HepG2 (cell line): ENCODE results near the gene PRPSAP1. TPM values are rescaled to one million over a fixed set of nuclear protein-coding genes. Genes with fewer than 3 reads are reported as not detected.

Source experiments
- ARID5B ChIP-seq: IDR thresholded peaks from 2 replicates; pipeline ENCODE4 v1.4.0; 2020; ENCODE audit warnings: mild to moderate bottlenecking, missing genetic modification reagents
- HDAC6 ChIP-seq: fragments of 200-600 bp; sonication (generic); IDR thresholded peaks from 2 replicates; pipeline ENCODE4 v1.7.0; 2017; ENCODE audit warnings: mild to moderate bottlenecking, antibody characterized with exemption, low read length, low read depth
- MIXL1 ChIP-seq: IDR thresholded peaks from 2 replicates; pipeline ENCODE4 v1.6.1; 2016
- NBN ChIP-seq: fragments of 450-650 bp; conservative IDR thresholded peaks from 2 replicates; pipeline ENCODE4 v1.6.1; 2017
- PPARG ChIP-seq: conservative IDR thresholded peaks from 2 replicates; pipeline ENCODE4 v1.6.1; 2016; ENCODE audit warnings: missing biosample characterization, missing genetic modification reagents
- RAD21 ChIP-seq: fragments of 450-650 bp; formaldehyde crosslinking; IDR thresholded peaks from 2 replicates; pipeline ENCODE4 v1.5.0; 2020; ENCODE audit warnings: mild to moderate bottlenecking
- SAFB2 ChIP-seq: sonication (generic); formaldehyde crosslinking; IDR thresholded peaks from 2 replicates; pipeline ENCODE4 v1.5.1; 2020; ENCODE audit warnings: missing genetic modification reagents, low read depth, mild to moderate bottlenecking, borderline replicate concordance
- SETDB1 ChIP-seq: sonication (generic); formaldehyde crosslinking; IDR thresholded peaks from 2 replicates; pipeline ENCODE4 v1.5.1; 2020; ENCODE audit warnings: missing genetic modification reagents, mild to moderate bottlenecking, borderline replicate concordance
- ZBTB26 ChIP-seq: IDR thresholded peaks from 2 replicates; pipeline ENCODE4 v1.6.1; 2016; ENCODE audit warnings: missing compliant biosample characterization, missing genetic modification reagents, borderline replicate concordance
- ZKSCAN1 ChIP-seq: fragments of 150-350 bp; IDR thresholded peaks from 2 replicates; pipeline ENCODE4 v1.6.1; 2014; ENCODE audit warnings: low read length
- ZNF160 ChIP-seq: sonication (generic); formaldehyde crosslinking; IDR thresholded peaks from 2 replicates; pipeline ENCODE4 v1.8.0; 2022; ENCODE audit warnings: mild to moderate bottlenecking, inconsistent platforms, missing genetic modification reagents
- ZNF230 ChIP-seq: sonication (generic); formaldehyde crosslinking; IDR thresholded peaks from 2 replicates; pipeline ENCODE4 v1.4.0; 2020; ENCODE audit warnings: mild to moderate bottlenecking, missing genetic modification reagents
- ZNF24 ChIP-seq: fragments of 450-650 bp; IDR thresholded peaks from 2 replicates; pipeline ENCODE4 v1.6.1; 2017; ENCODE audit warnings: antibody characterized with exemption, mild to moderate bottlenecking
- ZNF33B ChIP-seq: sonication (generic); formaldehyde crosslinking; IDR thresholded peaks from 2 replicates; pipeline ENCODE4 v1.5.1; 2020; ENCODE audit warnings: mild to moderate bottlenecking, missing genetic modification reagents
- ZNF841 ChIP-seq: sonication (generic); formaldehyde crosslinking; IDR thresholded peaks from 2 replicates; pipeline ENCODE4 v1.8.1; 2023; ENCODE audit warnings: missing genetic modification reagents, borderline replicate concordance
- polyA plus RNA-seq, 8 experiments: library from polyadenylated mRNA; depleted of rRNA in 3 of 8; stranded (reverse) in 7 of 8; unstranded in 1 of 8; fragments of >200 nt; fragmentation: Illumina TruSeq in 4 of 8; extraction: Trizol in 4 of 8; gene quantifications; 2 replicates each; pipeline versions ENCODE4 v1.2.1 to v1.2.3, GENCODE V29; 2011 to 2016; ENCODE audit warnings: low read depth in 4 of 8, missing spikeins in 1 of 8, mixed read lengths in 1 of 8; ENCODE audit not compliant: insufficient read depth in 1 of 8
- total RNA-seq, 5 experiments: library from RNA; depleted of rRNA; stranded (reverse); fragments of >200 nt; fragmentation: Illumina TruSeq; extraction: Trizol; gene quantifications; 2 replicates each; pipeline ENCODE4 v1.2.3, GENCODE V29; 2016; ENCODE audit warnings: low read depth in 1 of 5
- TF ChIP-seq, protein P1 (sequence below): sonication (generic); formaldehyde crosslinking; IDR thresholded peaks from 2 replicates; pipeline ENCODE4 v1.5.0; 2020; ENCODE audit warnings: missing genetic modification reagents, mild to moderate bottlenecking, borderline replicate concordance
- TF ChIP-seq, protein P2 (sequence below): sonication (generic); formaldehyde crosslinking; IDR thresholded peaks from 2 replicates; pipeline ENCODE4 v1.8.0; 2022; ENCODE audit warnings: mild to moderate bottlenecking, missing genetic modification reagents, moderate library complexity
- TF ChIP-seq, protein P3 (sequence below): IDR thresholded peaks from 2 replicates; pipeline ENCODE4 v1.6.1; 2018; ENCODE audit warnings: missing genetic modification reagents, mild to moderate bottlenecking, missing compliant biosample characterization
- TF ChIP-seq, protein P4 (sequence below): sonication (generic); formaldehyde crosslinking; IDR thresholded peaks from 2 replicates; pipeline ENCODE4 v1.8.1; 2023; ENCODE audit warnings: mild to moderate bottlenecking, inconsistent platforms, moderate library complexity, missing genetic modification reagents, borderline replicate concordance

The PRPSAP1 gene
- total and polyA plus RNA-seq, 2 of the 13 experiments (the other 11 are each of a cell fraction or from before 2014, with no cell fraction given): 91.1 to 314 TPM

DNA sequence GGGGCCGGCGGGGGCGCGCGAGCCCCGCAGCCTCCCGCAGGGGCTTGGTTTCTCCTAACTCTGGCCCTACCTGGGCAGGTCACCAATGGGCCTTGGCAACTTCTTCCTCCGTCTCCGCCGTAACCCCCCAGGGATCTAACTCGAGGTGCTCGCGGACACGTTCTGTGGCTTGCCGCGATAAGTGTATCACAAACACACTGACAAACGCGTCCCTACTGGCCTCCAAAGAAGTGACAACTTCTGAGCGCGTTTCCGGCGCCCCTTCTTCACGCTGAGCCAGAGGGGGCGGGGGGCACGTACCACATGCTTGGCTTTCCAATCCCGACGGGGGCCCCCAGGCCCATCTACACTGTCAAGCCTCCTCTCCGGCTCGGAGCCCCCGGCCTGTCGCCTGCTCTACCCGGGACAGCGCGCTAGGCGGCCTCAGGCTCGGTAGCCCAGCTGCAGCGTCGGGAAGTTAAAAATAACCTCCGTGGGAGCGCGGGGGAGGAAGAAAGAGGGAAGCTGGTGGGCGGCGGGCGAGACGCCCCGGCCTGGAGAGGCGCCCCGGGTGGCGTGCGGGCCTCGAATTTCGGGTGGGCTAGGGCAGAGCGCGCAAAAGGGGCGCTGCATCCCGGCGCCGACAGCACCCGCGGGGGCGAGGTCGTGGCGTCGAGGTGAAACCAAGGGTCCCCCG is 30.0 kb upstream of the PRPSAP1 start (continued):
- TF ChIP-seq ARID5B (no peak; the same call in 1 of the 2 replicates), MIXL1 (CRISPR knock-in tag) (no peak), ZNF230 (CRISPR knock-in tag) (no peak), ZNF33B (no peak), PPARG (CRISPR knock-in tag) (peak; percentile 64), SETDB1 (CRISPR knock-in tag) (no peak), NBN (no peak), ZKSCAN1 (no peak), ZNF841 (CRISPR knock-in tag) (no peak), ZBTB26 (CRISPR knock-in tag) (0 out of 2 replicates have a peak, but pooled peaks have one; percentile 34), ZNF24 (no peak), ZNF160 (CRISPR knock-in tag) (no peak), SAFB2 (CRISPR knock-in tag) (no peak), HDAC6 (peak; percentile 67; the same call in 1 of the 2 replicates), RAD21 (CRISPR knock-in tag) (no peak)
- TF ChIP-seq, protein P1, sequence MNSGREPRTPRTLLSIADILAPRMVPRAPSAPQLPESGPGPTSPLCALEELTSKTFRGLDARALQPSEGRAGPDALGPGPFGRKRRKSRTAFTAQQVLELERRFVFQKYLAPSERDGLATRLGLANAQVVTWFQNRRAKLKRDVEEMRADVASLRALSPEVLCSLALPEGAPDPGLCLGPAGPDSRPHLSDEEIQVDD (CRISPR knock-in tag): 0 out of 2 replicates have a peak, but pooled peaks have one; percentile 18
- TF ChIP-seq, protein P2, sequence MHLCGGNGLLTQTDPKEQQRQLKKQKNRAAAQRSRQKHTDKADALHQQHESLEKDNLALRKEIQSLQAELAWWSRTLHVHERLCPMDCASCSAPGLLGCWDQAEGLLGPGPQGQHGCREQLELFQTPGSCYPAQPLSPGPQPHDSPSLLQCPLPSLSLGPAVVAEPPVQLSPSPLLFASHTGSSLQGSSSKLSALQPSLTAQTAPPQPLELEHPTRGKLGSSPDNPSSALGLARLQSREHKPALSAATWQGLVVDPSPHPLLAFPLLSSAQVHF (CRISPR knock-in tag): no peak
- TF ChIP-seq, protein P3, sequence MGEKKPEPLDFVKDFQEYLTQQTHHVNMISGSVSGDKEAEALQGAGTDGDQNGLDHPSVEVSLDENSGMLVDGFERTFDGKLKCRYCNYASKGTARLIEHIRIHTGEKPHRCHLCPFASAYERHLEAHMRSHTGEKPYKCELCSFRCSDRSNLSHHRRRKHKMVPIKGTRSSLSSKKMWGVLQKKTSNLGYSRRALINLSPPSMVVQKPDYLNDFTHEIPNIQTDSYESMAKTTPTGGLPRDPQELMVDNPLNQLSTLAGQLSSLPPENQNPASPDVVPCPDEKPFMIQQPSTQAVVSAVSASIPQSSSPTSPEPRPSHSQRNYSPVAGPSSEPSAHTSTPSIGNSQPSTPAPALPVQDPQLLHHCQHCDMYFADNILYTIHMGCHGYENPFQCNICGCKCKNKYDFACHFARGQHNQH (CRISPR knock-in tag): peak; percentile 60; the same call in 1 of the 2 replicates
- TF ChIP-seq, protein P4, sequence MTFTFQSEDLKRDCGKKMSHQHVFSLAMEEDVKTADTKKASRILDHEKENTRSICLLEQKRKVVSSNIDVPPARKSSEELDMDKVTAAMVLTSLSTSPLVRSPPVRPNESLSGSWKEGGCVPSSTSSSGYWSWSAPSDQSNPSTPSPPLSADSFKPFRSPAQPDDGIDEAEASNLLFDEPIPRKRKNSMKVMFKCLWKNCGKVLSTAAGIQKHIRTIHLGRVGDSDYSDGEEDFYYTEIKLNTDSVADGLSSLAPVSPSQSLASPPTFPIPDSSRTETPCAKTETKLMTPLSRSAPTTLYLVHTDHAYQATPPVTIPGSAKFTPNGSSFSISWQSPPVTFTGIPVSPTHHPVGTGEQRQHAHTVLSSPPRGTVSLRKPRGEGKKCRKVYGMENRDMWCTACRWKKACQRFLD (CRISPR knock-in tag): peak; percentile 78; the same call in 1 of the 2 replicates
